Stimulated activated CD8-positive, alpha-beta memory T cell treated with anti-CD3 and anti-CD28 coated beads, Interleukin-15, amount 100 ng/mL, for 24 hours (primary cell): ENCODE measurements around the gene PLA2G6.

ENCODE experiments used
- DNase-seq: peaks from one replicate; pipeline ENCODE4 v3.0.0-alpha.2; 2020; ENCODE audit warnings: low read depth

PLA2G6 gene

DNA sequence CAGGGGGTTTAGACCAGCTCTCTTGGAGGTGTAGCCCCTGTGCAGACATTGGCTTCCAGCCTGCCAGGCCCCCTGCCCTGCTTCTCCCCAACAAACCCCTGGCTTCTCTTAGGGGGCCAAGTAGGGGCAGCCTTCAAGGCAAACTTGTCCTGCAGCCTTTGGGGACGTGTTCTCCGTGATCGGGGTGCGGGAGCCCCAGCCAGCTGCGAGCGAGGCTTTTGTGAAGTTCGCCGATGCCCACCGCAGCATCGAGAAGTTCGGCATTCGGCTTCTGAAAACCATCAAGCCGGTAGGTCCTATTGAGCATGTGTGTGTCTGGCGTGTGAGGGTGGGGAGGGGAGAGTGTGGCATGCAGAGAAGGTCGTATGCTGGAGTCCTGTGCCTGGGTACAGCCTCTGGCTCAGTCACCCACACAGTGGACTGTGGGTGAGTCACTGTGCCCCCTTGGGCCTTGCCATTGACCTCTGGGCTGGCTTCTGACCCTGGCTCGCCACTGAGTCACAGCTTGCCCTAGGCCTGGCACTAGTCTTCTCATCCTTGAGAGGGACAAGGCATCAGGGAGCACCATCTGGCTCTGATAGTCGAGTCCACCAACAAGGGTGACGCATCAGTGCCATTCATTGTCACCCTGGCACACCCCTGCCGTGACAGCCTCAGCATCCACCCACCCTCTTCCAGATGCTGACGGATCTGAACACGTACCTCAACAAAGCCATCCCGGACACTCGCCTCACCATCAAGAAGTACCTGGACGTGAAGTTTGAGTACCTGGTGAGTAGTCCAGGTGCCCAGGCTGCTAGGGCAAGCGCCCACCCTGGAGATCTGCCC lies 109.1 kb downstream of the PLA2G6 start:
- no peak for DNase-seq

GRCh38 chr22:38071421-38072321 lies 110.0 kb downstream of the PLA2G6 start:
- no peak for DNase-seq

DNA sequence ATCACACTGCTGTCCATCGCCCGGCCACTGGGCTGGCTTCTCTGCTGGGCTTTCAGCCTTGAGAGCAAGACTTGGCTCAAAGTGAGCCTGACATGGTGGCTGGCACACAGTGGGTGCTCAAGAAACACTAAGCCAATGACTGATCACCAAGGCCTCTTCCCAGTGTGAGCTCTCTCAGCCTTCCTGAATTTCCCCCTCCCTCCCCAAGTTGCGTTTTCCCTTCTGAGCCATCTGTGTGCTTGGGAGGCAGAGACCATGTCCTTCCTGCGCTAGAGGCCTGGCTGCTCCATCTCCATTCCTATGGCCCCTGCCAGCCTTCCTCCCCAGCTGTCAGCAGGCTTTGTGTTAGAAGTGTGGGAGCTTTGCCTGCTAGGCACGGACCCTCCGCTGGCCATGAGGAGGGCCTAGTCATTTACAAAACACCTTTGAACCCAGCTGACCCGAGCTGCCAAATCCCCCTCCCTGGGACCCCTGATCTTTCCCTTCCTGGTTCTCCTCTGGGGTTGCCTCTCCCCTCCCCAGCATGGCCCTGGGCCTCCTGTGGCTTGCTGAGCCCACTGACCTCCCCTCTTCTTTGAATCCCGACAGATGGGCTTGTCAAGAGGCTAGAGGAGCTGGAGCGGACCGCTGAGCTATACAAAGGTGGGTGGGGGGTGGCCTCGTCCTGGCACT lies 111.2 kb downstream of the PLA2G6 start:
- no peak for DNase-seq

GRCh38 chr22:38069372-38070249 lies 112.0 kb downstream of the PLA2G6 start:
- DNase-seq = no peak

DNA sequence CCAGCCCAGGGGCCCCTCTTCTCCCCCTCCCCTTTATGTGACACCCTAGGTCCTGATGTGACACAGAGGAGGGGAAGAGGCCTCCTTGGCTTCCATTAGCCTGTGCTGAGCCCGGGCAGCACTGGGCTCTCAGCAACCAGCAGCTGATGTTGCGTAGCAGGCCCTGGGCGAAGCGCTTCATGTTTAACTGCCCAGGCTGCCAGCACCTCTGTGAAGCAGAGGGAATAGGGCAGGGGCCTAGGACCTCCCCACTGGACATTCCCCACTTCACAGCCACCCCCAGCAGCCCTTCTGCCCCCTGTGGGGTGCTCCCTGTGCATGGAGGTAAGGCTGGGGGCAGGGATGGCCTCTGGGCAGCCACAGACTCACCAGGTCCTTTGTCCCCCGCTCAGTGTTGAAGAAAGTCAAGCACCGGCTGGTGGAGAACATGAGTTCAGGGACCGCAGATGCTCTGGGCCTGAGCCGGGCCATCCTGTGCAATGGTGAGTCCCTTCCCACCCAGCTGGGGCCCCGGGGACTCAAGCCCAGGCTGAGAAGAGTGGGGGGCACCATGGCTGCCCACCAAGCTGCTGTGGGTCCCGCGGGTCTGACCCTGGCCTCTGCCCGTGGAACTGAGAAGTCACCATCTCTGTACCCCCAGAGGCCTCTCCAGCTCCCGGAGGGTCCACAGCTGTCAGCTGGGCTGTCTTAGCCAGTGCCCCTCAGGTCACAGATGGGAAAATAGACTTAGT lies 112.8 kb downstream of the PLA2G6 start:
- no peak for DNase-seq

DNA sequence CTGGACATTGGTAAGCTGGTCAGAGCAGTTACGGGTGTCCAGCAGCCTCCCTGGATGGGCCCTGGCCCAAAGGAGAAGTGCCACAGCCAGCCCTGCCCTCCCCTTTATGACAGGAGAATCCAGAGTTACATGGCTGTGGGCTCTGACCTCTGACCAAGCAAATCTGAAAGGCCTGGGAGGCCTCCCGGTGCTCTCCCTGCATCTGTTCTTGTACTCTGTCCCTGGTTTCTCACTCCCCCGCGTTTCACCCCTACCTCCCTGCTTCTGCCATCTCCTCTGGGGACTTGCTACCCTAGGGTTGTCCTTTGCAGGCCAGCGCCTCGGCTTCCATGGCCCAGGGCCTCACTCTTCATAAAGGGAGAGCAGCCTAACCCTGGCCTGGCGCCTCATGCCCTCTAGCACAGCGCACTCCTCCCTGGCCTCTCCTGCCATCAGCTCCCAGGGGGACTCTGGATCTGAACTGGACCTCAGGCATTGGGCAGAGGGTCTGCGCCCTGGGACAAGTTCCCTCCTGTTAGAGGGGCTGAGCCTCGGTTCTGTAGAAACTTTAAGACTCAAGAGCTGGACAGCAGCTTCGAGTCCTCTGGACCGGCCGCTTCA lies 113.8 kb downstream of the PLA2G6 start:
- no peak for DNase-seq

DNA sequence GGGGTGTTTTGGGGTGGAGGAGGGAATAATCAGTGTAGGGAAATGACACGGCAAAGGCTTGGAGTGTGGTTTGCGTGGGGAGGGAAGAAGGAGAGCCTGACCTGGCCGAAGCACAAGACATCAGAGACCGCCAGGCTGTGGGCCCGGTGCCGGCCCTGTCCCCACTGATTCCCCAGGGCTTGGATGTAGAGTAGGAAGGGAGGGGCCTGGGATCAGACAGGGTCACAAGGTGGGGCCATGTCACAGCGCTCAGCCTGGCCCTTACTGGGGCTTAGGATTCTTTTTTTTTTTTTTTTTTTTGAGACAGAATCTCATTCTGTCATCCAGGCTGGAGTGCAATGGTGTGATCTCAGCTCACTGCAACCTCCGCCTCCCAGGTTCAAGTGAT lies 114.6 kb downstream of the PLA2G6 start:
- DNase-seq = no peak

DNA sequence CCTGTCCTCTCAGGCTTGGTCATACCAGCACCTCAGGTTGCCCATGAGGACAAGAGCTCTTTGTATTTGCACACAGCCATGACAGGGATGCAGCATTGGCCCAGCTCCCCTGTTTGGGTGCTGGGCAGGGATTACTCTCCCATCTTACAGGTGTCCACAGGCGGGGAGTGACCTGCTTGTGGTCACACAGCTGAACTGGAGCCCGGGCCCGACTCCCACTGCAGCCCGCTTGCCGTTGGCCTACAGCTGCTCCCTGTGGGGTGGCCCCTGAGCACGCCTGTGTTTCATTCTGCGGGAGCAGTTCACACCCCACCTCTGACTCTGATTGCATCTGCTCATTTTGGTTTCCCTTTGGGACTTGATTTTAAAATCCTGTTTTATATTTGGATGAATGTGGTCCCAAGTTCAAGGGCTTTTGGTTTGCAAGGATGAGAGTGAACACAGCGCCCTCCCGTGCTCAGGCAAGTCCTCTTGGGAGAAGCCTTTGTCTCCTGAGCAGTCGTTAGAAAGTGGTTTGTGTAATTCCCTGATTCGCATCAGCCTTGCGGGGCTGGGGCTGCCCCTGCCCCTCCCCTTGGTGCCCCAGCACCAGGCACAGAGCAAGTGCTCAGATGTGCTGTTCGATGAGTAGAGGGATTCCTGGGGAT lies 115.1 kb downstream of the PLA2G6 start:
- no peak for DNase-seq

DNA sequence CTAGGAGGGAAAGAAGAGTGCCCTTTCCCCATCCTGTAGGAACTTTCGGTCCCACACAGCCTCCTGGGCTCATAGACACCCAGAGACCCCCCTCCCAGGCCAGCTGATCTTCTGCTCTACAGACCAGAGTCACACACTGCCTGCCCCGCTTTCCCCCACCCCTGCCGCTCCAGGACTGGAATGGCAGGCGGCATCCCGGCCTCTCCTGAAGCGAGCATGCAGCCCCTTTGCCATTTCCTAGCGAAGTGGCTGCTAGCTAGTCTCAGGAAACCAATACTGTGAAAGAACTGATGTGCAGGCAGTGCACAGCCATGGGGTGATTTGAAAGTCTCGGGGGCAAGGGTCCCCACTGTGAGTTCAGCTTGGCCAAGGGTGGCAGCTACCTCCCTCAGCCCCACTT lies 116.1 kb downstream of the PLA2G6 start:
- DNase-seq = no peak

DNA sequence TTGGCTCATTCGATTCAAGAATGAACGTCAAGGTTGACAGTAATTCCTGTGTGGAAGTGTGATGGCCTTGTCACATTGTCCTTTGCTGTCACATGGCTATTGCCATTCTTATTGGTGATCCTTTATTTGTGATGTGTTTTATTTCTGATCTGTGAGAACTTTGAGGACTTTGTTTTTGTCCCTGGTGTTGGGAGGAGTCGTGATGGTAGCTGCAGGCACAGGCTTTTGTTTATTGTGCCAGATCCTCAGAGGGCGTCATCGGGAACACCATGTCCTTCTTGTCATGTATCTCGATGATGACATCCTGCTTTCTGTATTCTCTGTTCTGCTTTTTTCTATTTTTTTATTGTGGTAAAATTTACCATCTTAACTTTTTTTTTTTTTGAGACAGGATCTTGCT lies 118.8 kb downstream of the PLA2G6 start:
- DNase-seq = no peak
